Activated CD8-positive, alpha-beta memory T cell treated with anti-CD3 and anti-CD28 coated beads for 1 hour (primary cell): ENCODE results near the gene DAB1.

Source experiments
- DNase-seq, 2 donors: peaks; one replicate each; pipeline ENCODE4 v3.0.0-alpha.2; 2020; ENCODE audit warnings: low read depth in 1 of 2; ENCODE audit errors: extremely low read depth in 1 of 2

DAB1 gene

GRCh38 chr1:57179001-57179400, 244.9 kb downstream of the DAB1 start:
- no peak for DNase-seq

- DNase-seq, result no peak
Measured at GRCh38 chr1:57175506-57175905, 248.4 kb downstream of the DAB1 start.

GRCh38 chr1:57172040-57172439, 251.8 kb downstream of the DAB1 start:
- DNase-seq, result no peak

- DNase-seq, result no peak
Measured at GRCh38 chr1:57167997-57168396, 255.9 kb downstream of the DAB1 start.

- no peak for DNase-seq
Measured at GRCh38 chr1:57165546-57165945, 258.3 kb downstream of the DAB1 start.

GRCh38 chr1:57164584-57164983, 259.3 kb downstream of the DAB1 start:
- DNase-seq, result no peak

GRCh38 chr1:57163789-57164188, 260.1 kb downstream of the DAB1 start:
- DNase-seq, result no peak

GRCh38 chr1:57163325-57163724, 260.5 kb downstream of the DAB1 start:
- no peak for DNase-seq

GRCh38 chr1:57162607-57163261, 261.1 kb downstream of the DAB1 start:
- DNase-seq, result no peak

- DNase-seq, result no peak
Measured at GRCh38 chr1:57160594-57160993, 263.3 kb downstream of the DAB1 start.

- no peak for DNase-seq
Measured at GRCh38 chr1:57158604-57158998, 265.3 kb downstream of the DAB1 start.

GRCh38 chr1:57157818-57158603, 265.8 kb downstream of the DAB1 start:
- DNase-seq, result no peak

GRCh38 chr1:57156907-57157306, 267.0 kb downstream of the DAB1 start:
- no peak for DNase-seq

GRCh38 chr1:57146100-57146499, 277.8 kb downstream of the DAB1 start:
- DNase-seq, result no peak

GRCh38 chr1:57142999-57143398, 280.9 kb downstream of the DAB1 start:
- DNase-seq, result no peak

- DNase-seq, result no peak
Measured at GRCh38 chr1:57142169-57142568, 281.7 kb downstream of the DAB1 start.

GRCh38 chr1:57138432-57139078, 285.3 kb downstream of the DAB1 start:
- DNase-seq, result no peak

- DNase-seq, result no peak
Measured at GRCh38 chr1:57137980-57138379, 285.9 kb downstream of the DAB1 start.

GRCh38 chr1:57134803-57135202, 289.1 kb downstream of the DAB1 start:
- DNase-seq, result no peak

- DNase-seq, result no peak
Measured at GRCh38 chr1:57133686-57134085, 290.2 kb downstream of the DAB1 start.

GRCh38 chr1:57132993-57133622, 290.8 kb downstream of the DAB1 start:
- no peak for DNase-seq
